ENCODE measurements around the gene ZNF326.

ZNF326 gene

DNA sequence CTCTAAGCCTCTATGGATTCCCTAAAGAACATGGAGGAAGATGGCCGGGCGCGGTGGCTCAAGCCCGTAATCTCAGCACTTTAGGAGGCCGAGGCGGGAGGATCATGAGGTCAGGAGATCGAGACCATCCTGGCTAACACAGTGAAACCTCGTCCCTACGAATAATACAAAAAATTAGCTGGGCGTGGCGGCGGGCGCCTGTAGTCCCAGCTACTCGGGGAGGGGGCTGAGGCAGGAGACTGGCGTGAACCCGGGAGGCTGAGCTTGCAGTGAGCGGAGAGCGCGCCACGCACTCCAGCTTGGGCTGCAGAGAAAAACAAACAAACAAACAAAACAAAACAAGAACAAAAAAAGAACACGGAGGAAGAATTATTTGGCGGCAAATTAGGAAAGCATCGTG lies 5.8 kb upstream of the ZNF326 start:
- Histone ChIP-seq H3K27ac (ENCODE audit: insufficient read depth in 1 of 2, low read depth in 1 of 2, low read length in 2 of 2, poor library complexity in 1 of 2, severe bottlenecking in 2 of 2) (no peak overlapping the region), H3K9me3 (ENCODE audit: control extremely low read depth in 1 of 5, control insufficient read depth in 4 of 5, insufficient read depth in 2 of 5, low read depth in 1 of 5, low read length in 4 of 5) (no peaks in the 10 kb centered on the region), H3K27me3 (replicated peaks in 2 of 5; ENCODE audit: control insufficient read depth in 4 of 5, insufficient read depth in 5 of 5, low read length in 4 of 5) (no peaks in the 10 kb centered on the region), H3K4me3 (ENCODE audit: control insufficient read depth in 1 of 7, extremely low read depth in 1 of 7, insufficient read depth in 4 of 7, low read depth in 2 of 7, low read length in 6 of 7) (no peak overlapping the region), H3K4me1 (ENCODE audit: control extremely low read depth in 1 of 4, control insufficient read depth in 4 of 4, insufficient read depth in 4 of 4, low read length in 3 of 4) (peaks cover 0 to 4% (median 0%) of the 10 kb centered on the region in 4 experiments), H3K36me3 (ENCODE audit: control insufficient read depth in 4 of 4, insufficient read depth in 4 of 4, low read length in 3 of 4) (no peaks in the 10 kb centered on the region)
- DNase-seq = no peak
- CTCF ChIA-PET = interaction anchor here (0.7 to 8.5 kb wide), 21 partner anchors 12 to 227 kb away, joined by 3 to 76 read pairs (median 4); partner anchors contain the start of gene LRRC8D
- WGBS (ENCODE audit: insufficient coverage) = 95% methylated on average over 20 of the region's 23 CpGs
- POLR2A ChIA-PET = no interaction called here

GRCh38 chr1:89989799-89990198 lies 5.1 kb upstream of the ZNF326 start:
- ChIA-PET POLR2A (no interaction called here), CTCF (interaction anchor here (1.2 to 8.5 kb wide), 11 partner anchors 12 to 227 kb away, joined by 3 to 76 read pairs (median 7); partner anchors contain the start of gene LRRC8D)
- no peak for DNase-seq
- Histone ChIP-seq H3K4me1 (ENCODE audit: control extremely low read depth in 1 of 4, control insufficient read depth in 4 of 4, insufficient read depth in 4 of 4, low read length in 3 of 4) (peaks cover 0 to 6% (median 0%) of the 10 kb centered on the region in 4 experiments), H3K9me3 (ENCODE audit: control extremely low read depth in 1 of 5, control insufficient read depth in 4 of 5, insufficient read depth in 2 of 5, low read depth in 1 of 5, low read length in 4 of 5) (no peaks in the 10 kb centered on the region), H3K36me3 (ENCODE audit: control insufficient read depth in 4 of 4, insufficient read depth in 4 of 4, low read length in 3 of 4) (no peaks in the 10 kb centered on the region), H3K27me3 (replicated peaks in 2 of 5; ENCODE audit: control insufficient read depth in 4 of 5, insufficient read depth in 5 of 5, low read length in 4 of 5) (no peaks in the 10 kb centered on the region), H3K27ac (ENCODE audit: insufficient read depth in 1 of 2, low read depth in 1 of 2, low read length in 2 of 2, poor library complexity in 1 of 2, severe bottlenecking in 2 of 2) (no peak overlapping the region), H3K4me3 (ENCODE audit: control insufficient read depth in 1 of 7, extremely low read depth in 1 of 7, insufficient read depth in 4 of 7, low read depth in 2 of 7, low read length in 6 of 7) (no peak overlapping the region)
- 96% methylated on average over 3 of the region's 3 CpGs for WGBS (ENCODE audit: insufficient coverage)

- H3K36me3 ChIP-seq (ENCODE audit: control insufficient read depth in 4 of 4, insufficient read depth in 4 of 4, low read length in 3 of 4) = no peaks in the 10 kb centered on the region
- ChIA-PET CTCF (interaction anchor here (0.9 to 8.5 kb wide), 9 partner anchors 7 to 229 kb away, joined by 3 to 76 read pairs (median 4); no protein-coding TSS in a partner anchor), POLR2A (interaction anchor here (0.6 kb wide), 1 partner anchor 68 kb away, joined by 3 read pairs; no protein-coding TSS in a partner anchor)
- H3K4me3 ChIP-seq (ENCODE audit: control insufficient read depth in 1 of 7, extremely low read depth in 1 of 7, insufficient read depth in 4 of 7, low read depth in 2 of 7, low read length in 6 of 7) = no peak overlapping the region
- WGBS (ENCODE audit: insufficient coverage) = 97% methylated on average over 7 of the region's 8 CpGs
- no peaks in the 10 kb centered on the region for H3K9me3 ChIP-seq (ENCODE audit: control extremely low read depth in 1 of 5, control insufficient read depth in 4 of 5, insufficient read depth in 2 of 5, low read depth in 1 of 5, low read length in 4 of 5)
- H3K27ac ChIP-seq (ENCODE audit: insufficient read depth in 1 of 2, low read depth in 1 of 2, low read length in 2 of 2, poor library complexity in 1 of 2, severe bottlenecking in 2 of 2) = no peak overlapping the region
- peaks cover 2 to 8% (median 4%) of the 10 kb centered on the region in 4 experiments for H3K4me1 ChIP-seq (ENCODE audit: control extremely low read depth in 1 of 4, control insufficient read depth in 4 of 4, insufficient read depth in 4 of 4, low read length in 3 of 4)
- no peak for DNase-seq
- no peaks in the 10 kb centered on the region for H3K27me3 ChIP-seq (replicated peaks in 2 of 5; ENCODE audit: control insufficient read depth in 4 of 5, insufficient read depth in 5 of 5, low read length in 4 of 5)
Observed at GRCh38 chr1:89990976-89991831, 3.7 kb upstream of the ZNF326 start.

DNA sequence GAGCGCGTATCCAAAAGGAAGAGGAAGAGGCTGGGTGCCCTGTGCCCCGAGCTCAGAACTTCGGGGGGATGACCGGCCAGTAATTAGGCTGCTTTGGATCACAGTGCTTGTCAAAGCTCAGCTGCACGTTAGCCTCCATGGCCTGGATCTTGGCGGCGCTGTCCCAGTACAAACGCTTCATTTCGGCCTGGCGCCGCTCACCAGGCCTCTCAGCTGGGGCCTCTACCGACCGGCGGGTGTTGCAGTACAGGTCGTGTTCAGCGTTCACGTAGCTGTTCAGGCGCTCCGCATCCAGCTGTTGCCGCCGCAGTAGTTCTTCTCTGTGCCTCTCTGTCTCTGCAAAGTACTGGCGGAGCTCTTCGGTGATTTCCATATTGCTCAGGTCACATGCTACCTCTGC lies 1.4 kb upstream of the ZNF326 start:
- peaks cover 0 to 3% (median 1%) of the 10 kb centered on the region in 4 experiments for H3K36me3 ChIP-seq (ENCODE audit: control insufficient read depth in 4 of 4, insufficient read depth in 4 of 4, low read length in 3 of 4)
- CTCF ChIA-PET = interaction anchor here (1.2 to 8.5 kb wide), 2 partner anchors 194 to 211 kb away, joined by 3 to 76 read pairs; no protein-coding TSS in a partner anchor
- POLR2A ChIA-PET = no interaction called here
- no peak overlapping the region for H3K4me3 ChIP-seq (ENCODE audit: control insufficient read depth in 1 of 7, extremely low read depth in 1 of 7, insufficient read depth in 4 of 7, low read depth in 2 of 7, low read length in 6 of 7)
- no peaks in the 10 kb centered on the region for H3K9me3 ChIP-seq (ENCODE audit: control extremely low read depth in 1 of 5, control insufficient read depth in 4 of 5, insufficient read depth in 2 of 5, low read depth in 1 of 5, low read length in 4 of 5)
- H3K27me3 ChIP-seq (replicated peaks in 2 of 5; ENCODE audit: control insufficient read depth in 4 of 5, insufficient read depth in 5 of 5, low read length in 4 of 5) = no peaks in the 10 kb centered on the region
- H3K4me1 ChIP-seq (ENCODE audit: control extremely low read depth in 1 of 4, control insufficient read depth in 4 of 4, insufficient read depth in 4 of 4, low read length in 3 of 4) = peaks cover 10 to 26% (median 16%) of the 10 kb centered on the region in 4 experiments
- H3K27ac ChIP-seq (ENCODE audit: insufficient read depth in 1 of 2, low read depth in 1 of 2, low read length in 2 of 2, poor library complexity in 1 of 2, severe bottlenecking in 2 of 2) = no peak overlapping the region
- no peak for DNase-seq
- WGBS (ENCODE audit: insufficient coverage) = 98% methylated on average over 22 of the region's 24 CpGs

DNA sequence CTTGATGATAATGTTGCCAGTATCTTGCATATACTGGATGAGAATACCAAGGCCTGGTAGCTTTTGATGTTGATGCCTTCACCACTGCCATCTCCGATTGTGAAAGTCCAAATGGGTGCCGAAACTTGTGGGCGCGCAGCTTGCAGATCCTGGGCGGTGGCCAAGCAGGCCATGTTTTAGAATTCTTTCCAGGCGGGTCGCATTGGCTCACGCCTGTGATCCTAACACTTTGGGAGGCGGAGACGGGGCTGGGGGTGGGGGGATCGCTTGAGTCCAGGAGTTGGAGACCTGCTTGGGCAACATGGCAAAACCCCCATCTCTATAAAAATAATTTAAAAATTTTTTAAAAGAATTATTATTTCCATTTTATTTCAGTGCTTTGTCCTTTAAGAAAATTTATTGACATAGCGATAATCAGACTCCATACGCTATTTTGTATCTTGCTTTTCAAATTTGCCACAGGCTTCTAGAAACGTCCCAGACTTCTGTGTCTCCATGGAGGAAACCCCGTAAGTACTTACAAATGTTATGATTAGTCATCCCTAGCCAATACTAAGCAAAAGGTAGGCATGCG lies 592 bp upstream of the ZNF326 start:
- DNase-seq = no peak
- H3K9me3 ChIP-seq (ENCODE audit: control extremely low read depth in 1 of 5, control insufficient read depth in 4 of 5, insufficient read depth in 2 of 5, low read depth in 1 of 5, low read length in 4 of 5) = no peaks in the 10 kb centered on the region
- H3K27ac ChIP-seq (ENCODE audit: insufficient read depth in 1 of 2, low read depth in 1 of 2, low read length in 2 of 2, poor library complexity in 1 of 2, severe bottlenecking in 2 of 2) = peak overlapping the region; percentile 92 to 97
- peaks cover 10 to 28% (median 16%) of the 10 kb centered on the region in 4 experiments for H3K4me1 ChIP-seq (ENCODE audit: control extremely low read depth in 1 of 4, control insufficient read depth in 4 of 4, insufficient read depth in 4 of 4, low read length in 3 of 4)
- no peaks in the 10 kb centered on the region for H3K27me3 ChIP-seq (replicated peaks in 2 of 5; ENCODE audit: control insufficient read depth in 4 of 5, insufficient read depth in 5 of 5, low read length in 4 of 5)
- H3K36me3 ChIP-seq (ENCODE audit: control insufficient read depth in 4 of 4, insufficient read depth in 4 of 4, low read length in 3 of 4) = peaks cover 0 to 3% (median 1%) of the 10 kb centered on the region in 4 experiments
- 61% methylated on average over 11 of the region's 16 CpGs for WGBS (ENCODE audit: insufficient coverage)
- ChIA-PET POLR2A (no interaction called here), CTCF (interaction anchor here (1.2 kb wide), 1 partner anchor 195 kb away, joined by 3 read pairs; no protein-coding TSS in a partner anchor)
- H3K4me3 ChIP-seq (ENCODE audit: control insufficient read depth in 1 of 7, extremely low read depth in 1 of 7, insufficient read depth in 4 of 7, low read depth in 2 of 7, low read length in 6 of 7) = peak overlapping the region; percentile 80 to 97 (median 87)

- 0% methylated on average over 8 of the region's 15 CpGs for WGBS (ENCODE audit: insufficient coverage)
- Histone ChIP-seq H3K9me3 (ENCODE audit: control extremely low read depth in 1 of 5, control insufficient read depth in 4 of 5, insufficient read depth in 2 of 5, low read depth in 1 of 5, low read length in 4 of 5) (no peaks in the 10 kb centered on the region), H3K4me3 (ENCODE audit: control insufficient read depth in 1 of 7, extremely low read depth in 1 of 7, insufficient read depth in 4 of 7, low read depth in 2 of 7, low read length in 6 of 7) (peak overlapping the region; percentile 80 to 97 (median 87)), H3K4me1 (ENCODE audit: control extremely low read depth in 1 of 4, control insufficient read depth in 4 of 4, insufficient read depth in 4 of 4, low read length in 3 of 4) (peaks cover 10 to 30% (median 16%) of the 10 kb centered on the region in 4 experiments), H3K27me3 (replicated peaks in 2 of 5; ENCODE audit: control insufficient read depth in 4 of 5, insufficient read depth in 5 of 5, low read length in 4 of 5) (no peaks in the 10 kb centered on the region), H3K27ac (ENCODE audit: insufficient read depth in 1 of 2, low read depth in 1 of 2, low read length in 2 of 2, poor library complexity in 1 of 2, severe bottlenecking in 2 of 2) (peak overlapping the region; percentile 92 to 97), H3K36me3 (ENCODE audit: control insufficient read depth in 4 of 4, insufficient read depth in 4 of 4, low read length in 3 of 4) (peaks cover 2 to 13% (median 8%) of the 10 kb centered on the region in 4 experiments)
- POLR2A ChIA-PET = no interaction called here
- CTCF ChIA-PET = no interaction called here
- peak; percentile 40 to 71 (median 64) for DNase-seq
Observed at GRCh38 chr1:89995598-89996449, 914 bp downstream of the ZNF326 start.
